H1 (cell line): ENCODE data around the gene FCHSD1. TPM values are rescaled to one million over a fixed set of nuclear protein-coding genes. Genes with fewer than 3 reads are reported as not detected.

ENCODE experiments used
- CTCF ChIA-PET: fragments of 300-600 bp; sonication (Branson Sonifier 250); formaldehyde crosslinking; loops from one replicate; lab custom pipeline; 2021; ENCODE audit not compliant: partially characterized antibody; lab: Charles Lee
- POLR2A ChIA-PET: fragments of 300-600 bp; sonication (Branson Sonifier 250); formaldehyde crosslinking; loops from one replicate; lab custom pipeline; 2021; ENCODE audit warnings: inconsistent platforms; ENCODE audit not compliant: partially characterized antibody; lab: Charles Lee
- DNase-seq, 2 experiments: peaks; one replicate each; pipeline versions ENCODE4 v3.0.0 to v3.0.0-alpha.2; 2010 to 2022; ENCODE audit warnings: low spot score in 2 of 2, low read depth in 1 of 2, mixed read lengths in 1 of 2
- FAIRE-seq: peaks from 2 replicates; lab custom pipeline; 2011; peaks lifted over from hg19 to GRCh38; lab: Jason Lieb, UNC
- H2AFZ ChIP-seq: 2 replicates; pipeline ENCODE4 v1.8.1; 2012; ENCODE audit warnings: low read length, inconsistent platforms
- H2AK5ac ChIP-seq: 2 replicates; pipeline ENCODE4 v1.6.1; 2013; ENCODE audit warnings: low read depth, low read length
- H2BK120ac ChIP-seq: replicated peaks from 2 replicates; pipeline ENCODE3; 2013; ENCODE audit warnings: low read depth, low read length, inconsistent platforms
- H2BK12ac ChIP-seq: 2 replicates; pipeline ENCODE4 v1.6.1; 2013; ENCODE audit warnings: low read depth, low read length
- H2BK15ac ChIP-seq: 2 replicates; pipeline ENCODE4 v1.6.1; 2013; ENCODE audit warnings: low read length
- H2BK20ac ChIP-seq: 2 replicates; pipeline ENCODE4 v1.6.1; 2013; ENCODE audit warnings: low read length
- H2BK5ac ChIP-seq: 2 replicates; pipeline ENCODE4 v1.6.1; 2013; ENCODE audit warnings: low read depth, low read length
- H3K14ac ChIP-seq: 2 replicates; pipeline ENCODE4 v1.6.1; 2013; ENCODE audit warnings: inconsistent platforms; ENCODE audit not compliant: insufficient read length
- H3K18ac ChIP-seq: 2 replicates; pipeline ENCODE4 v1.6.1; 2013; ENCODE audit warnings: low read length; ENCODE audit errors: extremely low read depth
- H3K23ac ChIP-seq: 2 replicates; pipeline ENCODE4 v1.6.1; 2013; ENCODE audit warnings: inconsistent platforms; ENCODE audit not compliant: insufficient read length
- H3K23me2 ChIP-seq: 2 replicates; pipeline ENCODE4 v1.6.1; 2013; ENCODE audit warnings: low read depth, low read length
- H3K27ac ChIP-seq: 2 replicates; pipeline ENCODE4 v1.6.1; 2011; ENCODE audit warnings: low read depth, low read length, inconsistent platforms
- H3K27me3 ChIP-seq, 4 experiments: replicated peaks in 1 of 4; 1 replicate in 1 of 4; 2 replicates in 3 of 4; pipeline versions ENCODE4 v1.6.1 to v1.8.1; 2011 to 2013; ENCODE audit warnings: low read length in 3 of 4, mild to moderate bottlenecking in 3 of 4, inconsistent platforms in 2 of 4, mixed read lengths in 2 of 4, moderate library complexity in 1 of 4; ENCODE audit not compliant: control insufficient read depth in 3 of 4, insufficient read depth in 3 of 4; ENCODE audit errors: extremely low read depth in 1 of 4
- H3K36me3 ChIP-seq, 4 experiments: 2 replicates each; pipeline versions ENCODE4 v1.6.1 to v1.8.1; 2011 to 2013; ENCODE audit warnings: mild to moderate bottlenecking in 4 of 4, low read length in 3 of 4, moderate library complexity in 2 of 4, control low read depth in 1 of 4, inconsistent platforms in 1 of 4; ENCODE audit not compliant: insufficient read depth in 4 of 4, control insufficient read depth in 2 of 4
- H3K4ac ChIP-seq: replicated peaks from 2 replicates; pipeline ENCODE3; 2013; ENCODE audit warnings: low read length, low read depth, mixed read lengths, inconsistent platforms; ENCODE audit not compliant: insufficient read length
- H3K4me1 ChIP-seq, 4 experiments: replicated peaks in 1 of 4; 1 replicate in 1 of 4; 2 replicates in 3 of 4; pipeline versions ENCODE4 v1.6.1 to v1.8.1; 2011 to 2013; ENCODE audit warnings: low read length in 3 of 4, inconsistent platforms in 2 of 4, mixed read lengths in 1 of 4; ENCODE audit not compliant: insufficient read depth in 4 of 4, control insufficient read depth in 3 of 4
- H3K4me2 ChIP-seq, 2 experiments: 2 replicates each; pipeline versions ENCODE4 v1.6.1 to v1.8.1; 2011 to 2013; ENCODE audit warnings: low read depth in 2 of 2, low read length in 2 of 2, control low read depth in 1 of 2, inconsistent platforms in 1 of 2, mild to moderate bottlenecking in 1 of 2; ENCODE audit not compliant: insufficient read depth in 1 of 2
- H3K4me3 ChIP-seq, 4 experiments: fragments of 200-600, 300-600 bp in 1 of 4; sonication (generic), shearing (Covaris generic), sonication (Bioruptor Twin) in 1 of 4; 2 replicates each; pipeline versions ENCODE4 v1.5.1 to v1.8.1; 2011 to 2016; ENCODE audit warnings: low read length in 4 of 4, low read depth in 3 of 4, control low read depth in 2 of 4, inconsistent platforms in 2 of 4, mild to moderate bottlenecking in 2 of 4, mixed read lengths in 1 of 4, moderate library complexity in 1 of 4; ENCODE audit not compliant: insufficient read depth in 2 of 4; ENCODE audit errors: extremely low read depth in 1 of 4
- H3K56ac ChIP-seq: replicated peaks from 2 replicates; pipeline ENCODE3; 2013; ENCODE audit warnings: low read depth, mild to moderate bottlenecking, mixed read lengths, low read length, inconsistent platforms; ENCODE audit not compliant: insufficient read length
- H3K79me1 ChIP-seq: 2 replicates; pipeline ENCODE4 v1.6.1; 2013; ENCODE audit warnings: low read depth, low read length, control low read depth
- H3K79me2 ChIP-seq, 2 experiments: 2 replicates each; pipeline versions ENCODE4 v1.6.1 to v1.8.1; 2012 to 2013; ENCODE audit warnings: low read length in 2 of 2, mild to moderate bottlenecking in 2 of 2, inconsistent platforms in 1 of 2; ENCODE audit not compliant: insufficient read depth in 2 of 2, control insufficient read depth in 1 of 2
- H3K9ac ChIP-seq, 4 experiments: replicated peaks in 1 of 4; 1 replicate in 1 of 4; 2 replicates in 3 of 4; pipeline versions ENCODE4 v1.6.1 to v1.8.1; 2011 to 2013; ENCODE audit warnings: low read depth in 3 of 4, low read length in 3 of 4, control low read depth in 2 of 4, mild to moderate bottlenecking in 2 of 4, moderate library complexity in 2 of 4, inconsistent platforms in 1 of 4; ENCODE audit errors: extremely low read depth in 1 of 4
- H3K9me3 ChIP-seq, 2 experiments: 2 replicates each; pipeline versions ENCODE4 v1.6.1 to v1.8.1; 2012 to 2013; ENCODE audit warnings: mild to moderate bottlenecking in 2 of 2, moderate library complexity in 2 of 2, control low read depth in 1 of 2, inconsistent platforms in 1 of 2, low read depth in 1 of 2, low read length in 1 of 2, mixed read lengths in 1 of 2; ENCODE audit not compliant: insufficient read depth in 2 of 2
- H4K20me1 ChIP-seq, 2 experiments: replicated peaks in 1 of 2; 2 replicates each; pipeline versions ENCODE3 to v1.8.1; 2011 to 2013; ENCODE audit warnings: inconsistent platforms in 2 of 2, low read length in 2 of 2, mild to moderate bottlenecking in 1 of 2; ENCODE audit not compliant: insufficient read depth in 2 of 2, control insufficient read depth in 1 of 2
- H4K5ac ChIP-seq: 2 replicates; pipeline ENCODE4 v1.6.1; 2013; ENCODE audit warnings: low read length, low read depth, mixed read lengths, inconsistent platforms; ENCODE audit not compliant: insufficient read length
- H4K8ac ChIP-seq: 2 replicates; pipeline ENCODE4 v1.8.0; 2013; ENCODE audit warnings: mild to moderate bottlenecking, moderate library complexity, low read length, inconsistent platforms; ENCODE audit not compliant: insufficient read depth; ENCODE audit errors: extremely low read depth
- H4K91ac ChIP-seq: replicated peaks from 2 replicates; pipeline ENCODE3; 2013; ENCODE audit warnings: low read length, mixed read lengths, inconsistent platforms; ENCODE audit not compliant: insufficient read length
- BCL11A ChIP-seq, 2 experiments: IDR thresholded peaks; one replicate each; pipeline ENCODE4 v1.6.1; 2011; ENCODE audit warnings: low read depth in 2 of 2, low read length in 2 of 2, mild to moderate bottlenecking in 2 of 2
- CBX5 ChIP-seq: fragments of 300-800, 300-1000 bp; sonication (generic); IDR thresholded peaks from 2 replicates; pipeline ENCODE4 v1.7.1; 2016; ENCODE audit warnings: antibody characterized with exemption, low read length, low read depth
- CBX8 ChIP-seq: fragments of 300-800, 300-1000 bp; sonication (generic); IDR thresholded peaks from 2 replicates; pipeline ENCODE4 v1.7.1; 2016; ENCODE audit warnings: low read depth, low read length, borderline replicate concordance
- CHD2 ChIP-seq: IDR thresholded peaks from 2 replicates; pipeline ENCODE4 v1.6.1; 2012; ENCODE audit warnings: low read length, improper control_type of control experiment
- HDAC2 ChIP-seq, 2 experiments: fragments of 300-600 bp in 1 of 2; sonication (generic) in 1 of 2; IDR thresholded peaks; 2 replicates each; pipeline ENCODE4 v1.6.1; 2011 to 2012; ENCODE audit warnings: low read depth in 2 of 2, low read length in 2 of 2, mild to moderate bottlenecking in 2 of 2, moderate library complexity in 2 of 2, borderline replicate concordance in 1 of 2, inconsistent platforms in 1 of 2
- HDAC6 ChIP-seq: IDR thresholded peaks from one replicate; pipeline ENCODE4 v1.7.1; 2012; ENCODE audit warnings: low read depth, mild to moderate bottlenecking, inconsistent platforms, low read length, moderate library complexity
- RNF2 ChIP-seq: fragments of 200-900, 300-1000 bp; sonication (generic); IDR thresholded peaks from 2 replicates; pipeline ENCODE4 v1.7.1; 2016; ENCODE audit warnings: borderline replicate concordance, low read depth, mild to moderate bottlenecking, antibody characterized with exemption, low read length; ENCODE audit not compliant: poor library complexity, severe bottlenecking; ENCODE audit errors: missing control alignments
- SAP30 ChIP-seq: fragments of 300-600 bp; sonication (generic); IDR thresholded peaks from 2 replicates; pipeline ENCODE4 v1.7.1; 2012; ENCODE audit warnings: low read length, moderate library complexity, mild to moderate bottlenecking, inconsistent platforms; ENCODE audit not compliant: insufficient read depth, insufficient replicate concordance
- SIX5 ChIP-seq: IDR thresholded peaks from 2 replicates; pipeline ENCODE4 v1.6.1; 2011; ENCODE audit warnings: mild to moderate bottlenecking, low read depth, low read length
- SRF ChIP-seq: IDR thresholded peaks from 2 replicates; pipeline ENCODE4 v1.6.1; 2011; ENCODE audit warnings: mild to moderate bottlenecking, low read depth, low read length, moderate library complexity
- SUZ12 ChIP-seq: fragments of 200-600 bp; sonication (generic); IDR thresholded peaks from 2 replicates; pipeline ENCODE4 v1.6.1; 2012; ENCODE audit warnings: mild to moderate bottlenecking, inconsistent platforms, low read length, moderate library complexity, mixed read lengths
- TAF7 ChIP-seq: optimal IDR thresholded peaks from 2 replicates; pipeline ENCODE3; 2011; ENCODE audit warnings: low read depth, mild to moderate bottlenecking, inconsistent platforms, low read length, moderate library complexity, borderline replicate concordance
- TBP ChIP-seq: IDR thresholded peaks from 2 replicates; pipeline ENCODE4 v1.6.1; 2011; ENCODE audit warnings: low read depth, low read length, improper control_type of control experiment
- WGBS, 2 experiments: shearing (Covaris generic) in 1 of 2; methylation state at CpG; one replicate each; pipeline versions ENCODE4 v1.1.6 to v1.1.7; 2013 to 2015; ENCODE audit warnings: low lambda C conversion rate in 2 of 2, mixed read lengths in 2 of 2, inconsistent platforms in 1 of 2, low coverage in 1 of 2, missing lambda C conversion rate in 1 of 2; ENCODE audit not compliant: insufficient replicate concordance in 2 of 2, insufficient coverage in 1 of 2, insufficient read length in 1 of 2; ENCODE audit errors: extremely low coverage in 1 of 2, missing lambda C conversion rate in 1 of 2; 5-methylcytosine and 5-hydroxymethylcytosine counted together
- polyA plus RNA-seq, 7 experiments: library from polyadenylated mRNA; depleted of rRNA in 3 of 7; stranded (reverse) in 5 of 7; unstranded in 2 of 7; fragments of >200 nt in 5 of 7; fragments of 200-250 nt in 2 of 7; gene quantifications; 1 replicate in 5 of 7; 2 replicates in 1 of 7; 4 replicates in 1 of 7; pipeline versions ENCODE4 v1.2.1 to v1.2.3, GENCODE V29; 2011 to 2013; ENCODE audit warnings: missing spikeins in 2 of 7, mixed read lengths in 2 of 7
- total RNA-seq: library from RNA; stranded (reverse); fragmentation: NEBNext Ultra II Directional; extraction: Animal tissue kit (Norgen Biotek cat#: 25700); gene quantifications from 2 replicates; pipeline ENCODE4 v1.2.1, GENCODE V29; 2021

Gene FCHSD1
- total and polyA plus RNA-seq, 2 of the 8 experiments (the other 6 are each of a cell fraction or from before 2014, with no cell fraction given): 22.0 to 30.1 TPM

GRCh38 chr5:141647242-141647641 lies 4.0 kb downstream of the FCHSD1 start:
- Histone ChIP-seq H2AFZ (no peak overlapping the region), H4K8ac (no peak overlapping the region)
- POLR2A ChIA-PET: interaction anchor here (0.6 to 7.3 kb wide), 3 partner anchors 9 to 55 kb away, joined by 3 to 96 read pairs (median 3); partner anchors contain the start of genes HDAC3 and RELL2

More at GRCh38 chr5:141647242-141647641, 4.0 kb downstream of the FCHSD1 start:
- Histone ChIP-seq H3K56ac (no peak overlapping the region), H3K36me3 (peaks cover 0 to 14% (median 5%) of the 10 kb centered on the region in 4 experiments; a peak in 3 of 8 replicates), H3K23ac (no peak overlapping the region), H3K79me2 (no peaks in the 10 kb centered on the region), H2BK15ac (no peak overlapping the region), H2AK5ac (no peak overlapping the region), H3K27ac (no peak overlapping the region), H2BK20ac (no peak overlapping the region), H4K20me1 (peaks cover 0 to 2% of the 10 kb centered on the region in 2 experiments), H3K4me3 (no peak overlapping the region), H3K4me2 (no peak overlapping the region), H3K27me3 (no peaks in the 10 kb centered on the region; a peak in 1 of 7 replicates), H3K23me2 (peaks cover 3% of the 10 kb centered on the region; the same call in 1 of the 2 replicates), H3K18ac (no peak overlapping the region), H2BK120ac (no peak overlapping the region), H3K9me3 (no peaks in the 10 kb centered on the region), H3K4ac (no peak overlapping the region), H2BK5ac (no peak overlapping the region), H3K4me1 (peaks cover 2 to 8% (median 6%) of the 10 kb centered on the region in 4 experiments; a peak in 6 of 7 replicates), H3K9ac (no peak overlapping the region), H3K14ac (no peak overlapping the region), H2BK12ac (no peak overlapping the region), H4K91ac (no peak overlapping the region), H4K5ac (no peak overlapping the region), H3K79me1 (peaks cover 3% of the 10 kb centered on the region; the same call in 1 of the 2 replicates)
- DNase-seq (no peak), FAIRE-seq (no peak)
- CTCF ChIA-PET: interaction anchor here (1.4 to 4.2 kb wide), 6 partner anchors 9 to 55 kb away, joined by 3 to 21 read pairs (median 7); no protein-coding TSS in a partner anchor
- WGBS, 2 experiments: 88% methylated on average over 5 of the region's 5 CpGs; no CpG with 5 or more reads in 1 of the 2 experiments
- TF ChIP-seq HDAC2 (IDR thresholded peaks at IDR 0.05; ENCODE audit: borderline replicate concordance in 1 of 2, low read depth in 2 of 2, low read length in 2 of 2) (no peak), RNF2 (no peak), BCL11A (IDR thresholded peaks at IDR 0.05; ENCODE audit: low read depth in 2 of 2, low read length in 2 of 2) (no peak), SAP30 (no peak), HDAC6 (no peak), SRF (no peak), TAF7 (no peak), SIX5 (no peak), TBP (no peak), CBX5 (no peak), CHD2 (no peak), CBX8 (no peak), SUZ12 (no peak)
